Ascending aorta (tissue), 2 donors: ENCODE measurements around the gene ADCK1. TPM values are rescaled to one million over a fixed set of nuclear protein-coding genes. Genes with fewer than 3 reads are reported as not detected.

Source experiments
- DNase-seq, 2 donors: peaks; one replicate each; pipeline ENCODE4 v3.0.0-alpha.2; 2019; ENCODE audit warnings: low spot score in 2 of 2
- H3K27ac ChIP-seq, 2 donors: fragments of 200-600 bp; sonication (generic); one replicate each; pipeline ENCODE4 v1.5.1; 2016 to 2017; ENCODE audit warnings: mild to moderate bottlenecking in 1 of 2
- H3K27me3 ChIP-seq: fragments of 200-600 bp; sonication (generic); one replicate; pipeline ENCODE4 v1.5.1; 2017
- H3K36me3 ChIP-seq, 2 donors: fragments of 200-600 bp; sonication (generic); one replicate each; pipeline ENCODE4 v1.5.1; 2016
- H3K4me1 ChIP-seq, 2 donors: fragments of 200-600 bp; sonication (generic); one replicate each; pipeline ENCODE4 v1.5.1; 2016 to 2017; ENCODE audit warnings: mild to moderate bottlenecking in 1 of 2
- H3K4me3 ChIP-seq, 2 donors: fragments of 200-600 bp; sonication (generic); one replicate each; pipeline ENCODE4 v1.5.1; 2016 to 2017; ENCODE audit warnings: mild to moderate bottlenecking in 1 of 2
- H3K9me3 ChIP-seq, 2 donors: fragments of 200-600 bp; sonication (generic); one replicate each; pipeline ENCODE4 v1.5.1; 2016
- intact Hi-C: fragments of 100-400 bp; cut with DNase I; formaldehyde crosslinking; loops from one replicate; pipeline ENCODE4 v1.15.1; 2023
- total RNA-seq: library from RNA; depleted of rRNA; stranded (reverse); fragments of >200 nt; gene quantifications from one replicate; pipeline ENCODE4 v1.1.0, GENCODE V29; 2016
- TF ChIP-seq, protein P1 (sequence below), 3 experiments: fragments of 200-600 bp in 2 of 3; fragments of 450-650 bp in 1 of 3; sonication (generic) in 2 of 3; IDR thresholded peaks; one replicate each; pipeline ENCODE4 v1.5.1; 2016 to 2019; ENCODE audit warnings: antibody characterized with exemption in 3 of 3, mild to moderate bottlenecking in 1 of 3, moderate library complexity in 1 of 3

Gene ADCK1
- total RNA-seq, 1 donor from 2014 or later, result 0.43 TPM

DNA sequence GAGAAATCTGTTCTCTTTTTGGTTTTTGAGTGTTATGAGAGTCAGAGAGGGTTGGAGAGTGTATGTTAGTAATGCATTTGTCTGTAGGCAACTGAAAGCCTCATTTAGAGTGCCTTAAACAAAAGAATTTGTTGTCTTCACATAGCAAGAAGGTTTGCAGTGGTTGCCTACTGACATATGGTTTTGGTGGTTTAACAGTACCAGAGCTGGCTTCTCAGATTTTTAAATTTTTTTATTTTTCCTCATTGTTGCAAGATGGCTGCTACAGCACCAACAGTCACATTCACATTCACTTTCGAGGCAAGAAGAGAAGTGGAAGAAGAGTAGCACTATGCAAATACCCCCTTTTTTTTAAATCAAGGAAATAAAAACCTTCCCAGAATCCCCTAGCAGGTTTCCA is 106.5 kb downstream of the ADCK1 start:
- Histone ChIP-seq H3K27ac (no peak overlapping the region), H3K27me3 (no peaks in the 10 kb centered on the region), H3K9me3 (no peaks in the 10 kb centered on the region), H3K36me3 (no peaks in the 10 kb centered on the region), H3K4me1 (no peaks in the 10 kb centered on the region), H3K4me3 (no peak overlapping the region)
- no peak for DNase-seq
- TF ChIP-seq, protein P1, sequence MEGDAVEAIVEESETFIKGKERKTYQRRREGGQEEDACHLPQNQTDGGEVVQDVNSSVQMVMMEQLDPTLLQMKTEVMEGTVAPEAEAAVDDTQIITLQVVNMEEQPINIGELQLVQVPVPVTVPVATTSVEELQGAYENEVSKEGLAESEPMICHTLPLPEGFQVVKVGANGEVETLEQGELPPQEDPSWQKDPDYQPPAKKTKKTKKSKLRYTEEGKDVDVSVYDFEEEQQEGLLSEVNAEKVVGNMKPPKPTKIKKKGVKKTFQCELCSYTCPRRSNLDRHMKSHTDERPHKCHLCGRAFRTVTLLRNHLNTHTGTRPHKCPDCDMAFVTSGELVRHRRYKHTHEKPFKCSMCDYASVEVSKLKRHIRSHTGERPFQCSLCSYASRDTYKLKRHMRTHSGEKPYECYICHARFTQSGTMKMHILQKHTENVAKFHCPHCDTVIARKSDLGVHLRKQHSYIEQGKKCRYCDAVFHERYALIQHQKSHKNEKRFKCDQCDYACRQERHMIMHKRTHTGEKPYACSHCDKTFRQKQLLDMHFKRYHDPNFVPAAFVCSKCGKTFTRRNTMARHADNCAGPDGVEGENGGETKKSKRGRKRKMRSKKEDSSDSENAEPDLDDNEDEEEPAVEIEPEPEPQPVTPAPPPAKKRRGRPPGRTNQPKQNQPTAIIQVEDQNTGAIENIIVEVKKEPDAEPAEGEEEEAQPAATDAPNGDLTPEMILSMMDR (IDR thresholded peaks at IDR 0.05), result no peak
- intact Hi-C loops, result no loop called here

DNA sequence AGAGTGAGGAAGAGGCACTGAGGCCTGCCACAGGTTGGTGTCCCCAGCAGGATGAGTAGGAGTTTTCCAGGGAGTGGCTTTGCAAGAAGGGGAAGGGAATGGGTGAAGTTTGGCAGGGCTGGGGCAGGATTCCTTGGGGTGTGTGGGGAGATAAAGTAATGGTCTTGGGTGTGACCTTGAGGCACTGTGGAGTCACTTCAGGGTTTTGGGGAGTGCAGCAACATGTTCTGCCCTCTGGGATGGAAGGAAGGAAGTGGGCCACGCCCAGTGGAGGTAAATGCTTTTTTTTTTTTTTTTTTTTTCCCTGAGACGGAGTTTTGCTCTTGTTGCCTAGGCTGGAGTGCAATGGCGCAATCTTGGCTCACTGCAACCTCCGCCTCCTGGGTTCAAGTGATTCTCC is 108.9 kb downstream of the ADCK1 start:
- TF ChIP-seq, protein P1 (IDR thresholded peaks at IDR 0.05), result no peak
- DNase-seq, result peak in 1 of 2 donors; percentile 42
- no peak overlapping the region for H3K4me3 ChIP-seq
- H3K27me3 ChIP-seq, result no peaks in the 10 kb centered on the region
- H3K36me3 ChIP-seq, result no peaks in the 10 kb centered on the region
- H3K9me3 ChIP-seq, result no peaks in the 10 kb centered on the region
- no peaks in the 10 kb centered on the region for H3K4me1 ChIP-seq
- intact Hi-C loops, result no loop called here
- no peak overlapping the region for H3K27ac ChIP-seq

DNA sequence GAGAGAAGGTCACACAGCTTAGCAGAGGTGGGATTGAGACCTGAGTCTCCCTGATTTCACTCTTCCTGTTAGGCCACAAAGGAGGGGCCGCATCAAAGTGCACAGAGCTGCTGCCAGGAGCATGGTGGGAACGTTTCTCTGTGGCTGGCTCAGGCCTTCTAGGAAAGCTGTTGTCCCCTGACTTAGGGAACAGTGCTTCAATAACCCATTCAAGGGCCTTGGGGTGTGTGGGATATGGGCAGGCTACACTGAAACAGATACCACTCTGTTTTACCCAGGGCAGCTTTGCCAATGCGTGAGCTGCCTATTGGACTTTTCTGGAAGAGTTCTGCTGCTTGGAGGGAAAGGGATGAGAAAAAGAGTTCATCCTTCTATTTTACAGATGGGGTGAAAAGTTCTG is 110.0 kb downstream of the ADCK1 start:
- no peak for DNase-seq
- Histone ChIP-seq H3K27me3 (no peaks in the 10 kb centered on the region), H3K4me3 (no peak overlapping the region), H3K27ac (no peak overlapping the region), H3K36me3 (no peaks in the 10 kb centered on the region), H3K9me3 (no peaks in the 10 kb centered on the region), H3K4me1 (no peaks in the 10 kb centered on the region)
- TF ChIP-seq, protein P1 (IDR thresholded peaks at IDR 0.05), result no peak
- intact Hi-C loops, result no loop called here

DNA sequence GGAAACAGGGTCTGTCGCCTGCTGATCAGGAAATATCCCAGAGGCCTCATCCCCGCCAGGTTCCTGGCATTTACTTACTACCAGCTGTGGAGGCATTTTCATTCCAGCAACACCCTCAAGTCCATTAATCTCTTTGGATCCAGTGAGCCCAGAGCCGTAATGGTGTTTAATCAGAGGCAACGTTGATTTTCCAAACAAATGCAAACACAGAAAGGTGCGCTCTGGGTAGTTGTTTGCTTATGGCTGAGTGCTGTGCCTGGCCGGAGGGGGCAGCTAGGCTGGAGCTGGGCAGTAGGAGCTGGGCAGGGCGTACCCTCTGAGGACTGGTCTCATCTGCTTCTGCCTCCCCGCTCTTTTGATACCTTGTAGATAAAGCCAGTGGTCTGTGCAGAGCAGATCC is 110.6 kb downstream of the ADCK1 start:
- no peaks in the 10 kb centered on the region for H3K36me3 ChIP-seq
- no peak for DNase-seq
- TF ChIP-seq, protein P1 (IDR thresholded peaks at IDR 0.05), result no peak
- H3K4me3 ChIP-seq, result no peak overlapping the region
- intact Hi-C loops, result no loop called here
- H3K27me3 ChIP-seq, result no peaks in the 10 kb centered on the region
- H3K27ac ChIP-seq, result no peak overlapping the region
- H3K4me1 ChIP-seq, result no peaks in the 10 kb centered on the region
- no peaks in the 10 kb centered on the region for H3K9me3 ChIP-seq

DNA sequence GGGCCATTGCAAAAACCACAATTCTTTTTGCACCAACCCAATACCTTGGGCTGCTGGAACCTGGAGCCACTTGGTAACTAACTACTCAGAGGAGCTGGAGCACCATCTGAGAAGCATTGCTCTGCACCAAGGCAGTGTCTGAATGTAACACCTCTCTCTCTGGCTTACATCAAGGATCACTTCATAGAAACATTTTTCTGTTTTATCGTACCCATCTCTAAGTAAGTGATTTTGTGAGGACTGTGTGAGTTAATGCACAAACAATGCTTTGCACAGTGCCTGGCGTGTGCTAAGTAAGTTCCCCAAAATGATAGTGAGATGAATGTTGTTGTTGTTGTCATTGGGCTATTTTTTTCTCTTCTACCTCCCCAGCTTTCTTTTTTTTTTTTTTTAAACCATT is 111.4 kb downstream of the ADCK1 start:
- Histone ChIP-seq H3K27me3 (no peaks in the 10 kb centered on the region), H3K9me3 (no peaks in the 10 kb centered on the region), H3K36me3 (no peaks in the 10 kb centered on the region), H3K4me1 (no peaks in the 10 kb centered on the region), H3K4me3 (no peak overlapping the region), H3K27ac (no peak overlapping the region)
- TF ChIP-seq, protein P1 (IDR thresholded peaks at IDR 0.05), result no peak
- intact Hi-C loops, result no loop called here
- no peak for DNase-seq
